ENCODE data around the gene POFUT2.

Gene POFUT2

GRCh38 chr21:45262041-45262581, 25.6 kb downstream of the POFUT2 start:
- TF ChIP-seq ZC3H10 (CRISPR knock-in tag; IDR thresholded peaks at IDR 0.05) (no peak), TOX (CRISPR knock-in tag; IDR thresholded peaks at IDR 0.05; ENCODE audit: borderline replicate concordance) (no peak), TSHZ2 (CRISPR knock-in tag; IDR thresholded peaks at IDR 0.05) (no peak), ZNF8 (CRISPR knock-in tag; IDR thresholded peaks at IDR 0.05) (no peak), CSRNP3 (CRISPR knock-in tag; IDR thresholded peaks at IDR 0.05) (no peak), ISL1 (CRISPR knock-in tag; IDR thresholded peaks at IDR 0.05) (no peak), SNAI2 (CRISPR knock-in tag; IDR thresholded peaks at IDR 0.05) (no peak), BACH2 (CRISPR knock-in tag; IDR thresholded peaks at IDR 0.05; ENCODE audit: borderline replicate concordance) (no peak), CREB5 (CRISPR knock-in tag; IDR thresholded peaks at IDR 0.05; ENCODE audit: low read depth) (no peak), ZNF70 (CRISPR knock-in tag; IDR thresholded peaks at IDR 0.05) (no peak), ZFP3 (CRISPR knock-in tag; IDR thresholded peaks at IDR 0.05) (no peak), PATZ1 (CRISPR knock-in tag; IDR thresholded peaks at IDR 0.05; ENCODE audit: borderline replicate concordance) (no peak), TCF4 (CRISPR knock-in tag; IDR thresholded peaks at IDR 0.05; ENCODE audit: borderline replicate concordance) (no peak), OSR1 (CRISPR knock-in tag; IDR thresholded peaks at IDR 0.05) (no peak)
- no peak for ATAC-seq

- ATAC-seq, result no peak
- TF ChIP-seq CREB5 (CRISPR knock-in tag; IDR thresholded peaks at IDR 0.05; ENCODE audit: low read depth) (no peak), POU6F1 (CRISPR knock-in tag; IDR thresholded peaks at IDR 0.05; ENCODE audit: borderline replicate concordance, low read depth) (no peak), BACH2 (CRISPR knock-in tag; IDR thresholded peaks at IDR 0.05; ENCODE audit: borderline replicate concordance) (no peak), CSDC2 (CRISPR knock-in tag; IDR thresholded peaks at IDR 0.05) (no peak), RARB (CRISPR knock-in tag; IDR thresholded peaks at IDR 0.05) (no peak), TSHZ2 (CRISPR knock-in tag; IDR thresholded peaks at IDR 0.05) (no peak), TCF4 (CRISPR knock-in tag; IDR thresholded peaks at IDR 0.05; ENCODE audit: borderline replicate concordance) (no peak), TOX (CRISPR knock-in tag; IDR thresholded peaks at IDR 0.05; ENCODE audit: borderline replicate concordance) (no peak), ZFP30 (CRISPR knock-in tag; IDR thresholded peaks at IDR 0.05) (no peak), CSRNP3 (CRISPR knock-in tag; IDR thresholded peaks at IDR 0.05) (no peak), PATZ1 (CRISPR knock-in tag; IDR thresholded peaks at IDR 0.05; ENCODE audit: borderline replicate concordance) (no peak), GLIS3 (CRISPR knock-in tag; IDR thresholded peaks at IDR 0.05) (no peak), ZC3H10 (CRISPR knock-in tag; IDR thresholded peaks at IDR 0.05) (no peak), OSR1 (CRISPR knock-in tag; IDR thresholded peaks at IDR 0.05) (no peak)
Observed at GRCh38 chr21:45261093-45261492, 26.6 kb downstream of the POFUT2 start.
